IPS-18c (cell line): ENCODE measurements around the gene PCDH8.
A peak's percentile ranks its signal among the peaks of the same experiment; 100 is the strongest.

Source experiments
- H3K4me3 ChIP-seq: 2 replicates; pipeline ENCODE4 v1.7.0; 2013; ENCODE audit warnings: low read depth, mild to moderate bottlenecking, low read length, moderate library complexity; ENCODE audit not compliant: insufficient read depth
- H3K9me3 ChIP-seq: one replicate; pipeline ENCODE4 v1.6.1; 2013; ENCODE audit warnings: mild to moderate bottlenecking, low read length, moderate library complexity; ENCODE audit not compliant: control insufficient read depth, insufficient read depth

The PCDH8 gene, protein sequence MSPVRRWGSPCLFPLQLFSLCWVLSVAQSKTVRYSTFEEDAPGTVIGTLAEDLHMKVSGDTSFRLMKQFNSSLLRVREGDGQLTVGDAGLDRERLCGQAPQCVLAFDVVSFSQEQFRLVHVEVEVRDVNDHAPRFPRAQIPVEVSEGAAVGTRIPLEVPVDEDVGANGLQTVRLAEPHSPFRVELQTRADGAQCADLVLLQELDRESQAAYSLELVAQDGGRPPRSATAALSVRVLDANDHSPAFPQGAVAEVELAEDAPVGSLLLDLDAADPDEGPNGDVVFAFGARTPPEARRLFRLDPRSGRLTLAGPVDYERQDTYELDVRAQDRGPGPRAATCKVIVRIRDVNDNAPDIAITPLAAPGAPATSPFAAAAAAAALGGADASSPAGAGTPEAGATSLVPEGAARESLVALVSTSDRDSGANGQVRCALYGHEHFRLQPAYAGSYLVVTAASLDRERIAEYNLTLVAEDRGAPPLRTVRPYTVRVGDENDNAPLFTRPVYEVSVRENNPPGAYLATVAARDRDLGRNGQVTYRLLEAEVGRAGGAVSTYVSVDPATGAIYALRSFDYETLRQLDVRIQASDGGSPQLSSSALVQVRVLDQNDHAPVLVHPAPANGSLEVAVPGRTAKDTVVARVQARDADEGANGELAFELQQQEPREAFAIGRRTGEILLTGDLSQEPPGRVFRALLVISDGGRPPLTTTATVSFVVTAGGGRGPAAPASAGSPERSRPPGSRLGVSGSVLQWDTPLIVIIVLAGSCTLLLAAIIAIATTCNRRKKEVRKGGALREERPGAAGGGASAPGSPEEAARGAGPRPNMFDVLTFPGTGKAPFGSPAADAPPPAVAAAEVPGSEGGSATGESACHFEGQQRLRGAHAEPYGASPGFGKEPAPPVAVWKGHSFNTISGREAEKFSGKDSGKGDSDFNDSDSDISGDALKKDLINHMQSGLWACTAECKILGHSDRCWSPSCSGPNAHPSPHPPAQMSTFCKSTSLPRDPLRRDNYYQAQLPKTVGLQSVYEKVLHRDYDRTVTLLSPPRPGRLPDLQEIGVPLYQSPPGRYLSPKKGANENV

DNA sequence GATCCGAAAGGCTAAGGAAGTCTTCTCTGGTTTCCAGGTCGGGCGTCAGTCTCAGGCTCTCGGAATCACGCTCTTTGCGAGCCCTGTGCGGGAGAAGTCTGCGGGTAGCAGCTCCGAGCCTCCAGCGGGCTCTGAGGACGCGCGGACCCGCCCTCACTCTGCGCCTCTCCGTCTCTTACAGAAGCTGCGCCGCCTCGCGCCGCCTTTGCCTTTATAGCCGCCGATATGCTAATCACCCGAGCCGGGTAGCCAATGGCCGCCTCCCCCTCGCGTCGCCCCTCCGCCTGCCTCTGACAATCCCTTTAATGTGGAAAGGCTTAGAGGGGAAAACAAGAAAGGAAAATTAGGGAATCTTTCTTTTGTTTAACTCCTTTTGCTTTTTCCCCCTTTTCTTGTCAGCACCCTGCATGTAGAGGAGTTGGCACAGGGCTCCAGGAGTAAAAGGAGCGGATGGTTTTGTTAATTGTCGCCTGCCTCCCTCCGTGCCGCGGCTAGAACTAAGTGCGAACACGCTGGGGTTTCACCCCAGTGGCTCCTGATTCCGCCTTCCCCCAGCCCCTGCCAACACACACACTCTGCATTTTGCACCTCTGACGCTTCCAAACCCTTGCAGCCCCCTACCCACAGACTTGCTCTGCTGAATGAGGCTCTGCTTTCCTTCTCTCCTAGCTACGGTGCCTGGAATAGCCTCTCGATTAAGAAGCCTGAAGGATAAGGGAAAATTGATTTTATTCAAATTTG lies at the start of gene PCDH8:
Gene PCDH8 (minus strand): TSS at position 186 of the 741 bp plus-strand sequence. CDS start 204 bp downstream, outside the sequence.
- H3K9me3 ChIP-seq = peaks cover 5% of the 10 kb centered on the region
- peak within 1 kb of the TSS; percentile 77 for H3K4me3 ChIP-seq

DNA sequence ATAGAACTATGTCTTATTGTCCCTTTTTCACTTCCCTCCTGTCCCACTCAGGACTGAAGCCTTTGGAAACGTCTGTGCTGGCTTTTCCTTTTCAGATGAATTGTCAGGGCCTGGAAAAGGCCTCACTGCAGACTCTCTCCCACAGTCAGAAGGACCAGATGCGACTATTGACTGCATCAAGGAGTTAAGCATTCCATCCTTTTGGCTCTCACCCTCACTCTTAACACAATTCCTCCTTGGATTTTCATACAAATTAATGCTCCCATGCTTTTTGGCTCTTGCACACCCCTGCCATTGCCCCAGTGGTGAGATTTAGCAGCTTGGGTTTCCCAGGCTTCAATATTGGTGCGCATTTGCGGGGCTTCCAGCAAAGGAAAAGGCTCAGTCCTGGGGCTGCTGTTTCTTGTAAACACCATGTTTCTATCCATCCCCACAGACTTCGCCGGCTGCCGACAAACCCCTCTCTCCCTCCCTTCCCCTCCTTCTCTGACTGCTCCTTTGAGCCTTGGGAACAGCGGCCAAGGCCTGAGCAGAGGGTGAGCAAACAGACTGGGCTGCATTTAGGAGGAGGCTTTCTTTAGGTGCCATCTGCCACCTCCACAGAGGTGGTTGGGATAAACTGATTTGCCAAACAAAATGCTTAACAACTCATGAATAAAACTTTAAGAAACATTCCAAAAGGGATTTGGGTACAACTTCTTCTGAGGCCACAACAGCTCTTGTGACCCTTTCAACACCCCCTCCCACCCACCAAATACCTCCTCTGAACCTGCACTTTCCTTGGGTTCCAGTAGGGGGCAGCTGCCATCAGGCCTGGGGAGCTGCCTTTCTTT lies 48.6 kb upstream of the PCDH8 start:
- H3K4me3 ChIP-seq = no peak overlapping the region
- H3K9me3 ChIP-seq = no peaks in the 10 kb centered on the region

DNA sequence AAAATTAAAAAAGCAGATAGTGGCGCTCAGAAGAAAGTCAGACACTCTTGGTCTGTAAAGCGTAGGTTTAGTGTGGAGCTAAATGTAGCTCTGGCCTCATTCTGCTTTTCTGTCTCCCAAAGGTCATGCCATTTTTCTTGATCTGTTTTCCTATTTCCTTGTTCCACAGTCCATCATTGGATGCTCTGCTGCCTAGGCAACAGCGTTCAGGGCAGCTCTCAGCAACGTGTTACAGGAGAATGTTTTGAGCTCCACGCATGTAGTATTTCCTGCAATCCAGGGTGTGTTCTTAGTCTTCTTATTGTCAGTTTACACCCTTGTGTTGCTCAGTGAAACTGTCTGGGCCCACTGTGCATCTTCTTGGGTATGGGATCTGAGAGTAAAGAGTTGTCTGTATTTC lies 46.0 kb upstream of the PCDH8 start:
- Histone ChIP-seq H3K9me3 (no peaks in the 10 kb centered on the region), H3K4me3 (no peak overlapping the region)

DNA sequence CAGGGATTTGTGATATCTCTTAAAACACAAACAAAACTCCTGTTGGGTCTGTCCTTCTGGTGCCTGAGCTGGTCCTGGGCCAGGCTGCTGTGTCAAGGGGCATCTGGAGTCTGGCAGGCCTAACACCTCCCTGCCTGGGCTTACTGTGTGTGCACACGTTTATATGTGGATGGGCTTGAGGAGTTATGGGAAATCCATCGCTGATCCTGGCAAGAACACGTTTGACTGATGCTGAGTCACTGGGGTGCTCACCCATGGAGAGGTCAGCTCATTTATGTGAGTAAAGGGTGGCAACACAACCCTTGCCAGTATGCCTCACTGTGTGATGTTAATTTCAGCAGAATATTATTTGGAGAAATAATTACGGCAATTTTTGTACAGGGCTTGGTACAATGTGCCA lies 44.5 kb upstream of the PCDH8 start:
- Histone ChIP-seq H3K4me3 (no peak overlapping the region), H3K9me3 (no peaks in the 10 kb centered on the region)

DNA sequence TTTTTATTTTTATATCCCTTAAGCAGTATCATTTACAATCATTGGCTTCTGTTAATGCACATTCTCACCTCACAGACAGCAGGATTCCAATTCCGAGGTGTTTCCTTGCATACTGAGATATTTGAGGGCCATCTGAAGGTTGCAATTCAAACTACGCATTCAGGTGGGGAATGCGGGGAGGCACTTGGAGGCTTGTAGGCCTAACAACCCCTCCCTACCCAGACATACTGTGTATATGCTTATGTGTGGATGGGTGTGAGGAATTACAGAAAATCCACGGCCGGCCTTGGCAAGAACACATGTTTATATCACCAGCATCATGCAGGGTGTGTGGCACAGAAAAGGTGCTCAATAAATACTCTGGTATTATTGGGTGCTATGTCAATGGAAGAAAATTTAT lies 43.3 kb upstream of the PCDH8 start:
- no peak overlapping the region for H3K4me3 ChIP-seq
- H3K9me3 ChIP-seq = no peaks in the 10 kb centered on the region

DNA sequence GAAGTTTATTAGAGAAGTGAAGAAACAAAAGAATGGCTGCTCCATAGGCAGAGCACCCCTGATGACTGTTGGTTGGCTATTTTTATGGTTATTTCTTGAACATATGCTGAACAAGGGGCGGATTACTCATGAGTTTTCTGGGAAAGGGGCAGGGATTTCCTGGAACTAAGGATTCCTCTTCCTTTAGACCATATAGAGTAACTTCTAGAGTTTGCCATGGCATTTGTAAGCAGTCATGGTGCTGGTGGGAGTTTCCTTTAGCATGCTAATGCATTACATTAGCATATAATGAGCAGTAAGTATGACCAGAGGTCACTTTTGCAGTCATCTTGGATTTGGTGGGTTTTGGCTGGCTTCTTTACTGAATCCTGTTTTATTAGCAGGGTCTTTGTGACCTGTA lies 38.7 kb upstream of the PCDH8 start:
- Histone ChIP-seq H3K4me3 (no peak overlapping the region), H3K9me3 (no peaks in the 10 kb centered on the region)

DNA sequence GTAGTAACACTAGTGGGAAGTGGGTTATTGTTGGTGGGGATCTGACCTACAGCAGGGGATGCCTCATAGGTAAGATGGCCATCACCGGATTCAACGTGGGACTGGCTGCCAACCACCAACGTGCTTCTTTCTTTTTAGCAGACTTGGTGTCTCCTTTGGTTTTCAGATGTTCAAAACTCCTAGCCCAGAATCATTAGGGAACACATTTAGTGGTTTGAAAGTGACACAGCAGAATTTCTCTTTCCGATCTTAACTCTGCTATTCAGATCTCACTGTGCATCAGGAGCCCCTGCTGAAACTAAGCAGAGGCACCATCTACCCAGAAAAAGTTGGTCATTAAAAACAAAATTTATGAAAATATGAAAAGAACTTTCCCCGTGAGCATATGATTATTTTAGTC lies 36.7 kb upstream of the PCDH8 start:
- no peaks in the 10 kb centered on the region for H3K9me3 ChIP-seq
- no peak overlapping the region for H3K4me3 ChIP-seq

DNA sequence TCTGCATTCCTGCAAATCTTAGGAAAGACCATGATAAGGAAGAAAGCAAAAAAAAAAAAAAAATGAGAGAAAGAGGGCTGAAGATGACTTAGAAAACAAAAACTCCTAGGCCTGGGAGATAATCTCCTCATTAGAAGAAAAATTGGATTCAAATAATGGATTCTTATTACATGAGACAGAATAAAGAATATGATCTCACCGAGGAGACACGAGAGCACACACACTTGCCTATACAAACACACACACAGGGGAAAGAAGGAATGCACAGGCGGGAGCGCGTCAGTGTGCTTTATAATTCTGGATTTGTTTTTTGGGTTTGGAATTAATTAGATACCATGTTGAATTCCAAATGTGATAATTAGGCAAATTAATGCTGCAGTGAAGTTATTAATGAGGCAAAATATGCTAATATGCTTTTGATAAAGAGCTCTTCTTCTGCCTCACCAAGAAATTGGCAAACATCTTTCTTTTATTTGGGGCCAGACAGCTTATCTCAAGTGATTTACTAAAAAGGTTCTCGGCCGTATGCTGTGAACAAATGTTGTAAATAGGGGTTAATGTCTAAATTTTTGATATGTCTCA lies 36.1 kb upstream of the PCDH8 start:
- no peaks in the 10 kb centered on the region for H3K9me3 ChIP-seq
- H3K4me3 ChIP-seq = no peak overlapping the region

DNA sequence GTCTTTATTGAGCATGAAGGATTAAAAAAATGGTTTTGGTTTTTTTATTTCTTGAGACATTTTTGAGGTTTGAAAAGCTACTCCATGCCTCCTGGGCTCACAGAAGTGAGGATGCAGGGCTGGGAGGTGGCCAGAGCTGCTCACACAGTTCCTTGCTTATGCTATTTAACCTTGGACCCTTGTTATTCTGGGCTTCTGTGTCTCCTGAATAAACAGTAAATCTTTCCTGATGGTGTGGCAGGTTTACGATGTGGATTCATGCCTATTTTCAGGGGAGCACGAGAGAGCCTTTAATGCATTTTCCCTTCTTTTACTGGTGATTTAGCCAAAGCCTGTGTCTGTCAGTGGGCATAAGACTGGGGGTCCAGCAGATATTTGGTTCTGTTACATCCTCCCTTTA lies 34.3 kb upstream of the PCDH8 start:
- Histone ChIP-seq H3K9me3 (no peaks in the 10 kb centered on the region), H3K4me3 (no peak overlapping the region)

DNA sequence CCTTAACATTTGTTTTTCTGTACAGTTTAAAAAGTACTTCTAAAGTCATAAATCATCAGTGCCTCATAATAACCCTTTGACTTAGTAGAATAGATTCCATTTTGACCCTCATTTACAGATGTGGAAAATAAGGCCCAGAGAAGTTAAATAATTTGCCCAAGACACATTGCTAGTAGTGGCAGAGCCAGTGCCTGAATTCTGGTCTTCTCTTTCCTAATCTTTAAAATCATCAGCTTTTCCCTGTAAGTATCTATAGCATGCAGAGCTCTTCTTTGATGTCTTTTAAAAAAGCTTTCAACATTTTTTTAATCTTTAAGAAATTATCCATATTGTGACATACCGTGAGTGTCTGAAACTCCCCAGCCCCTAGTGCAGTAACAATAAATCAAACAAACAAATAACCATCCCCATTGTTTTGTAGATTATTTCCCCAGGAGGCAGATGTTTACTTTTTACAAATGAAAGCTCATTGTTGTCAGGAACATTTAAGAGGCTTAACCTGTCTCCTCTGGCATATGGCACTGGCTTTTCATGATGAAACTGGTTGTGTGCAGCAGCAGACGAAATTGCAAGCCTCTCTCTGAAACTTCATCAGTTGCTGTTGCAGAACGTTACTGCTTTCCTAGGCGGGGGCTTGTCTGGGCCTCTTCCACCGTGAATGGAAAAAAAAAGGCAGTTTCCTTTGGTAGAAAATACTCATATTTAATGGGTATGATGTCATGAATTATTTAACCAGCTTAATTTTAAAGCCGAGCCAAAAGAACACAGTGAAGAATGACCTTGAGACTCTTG lies 31.7 kb upstream of the PCDH8 start:
- Histone ChIP-seq H3K4me3 (peak overlapping the region; percentile 15; the same call in 1 of the 2 replicates), H3K9me3 (no peaks in the 10 kb centered on the region)

DNA sequence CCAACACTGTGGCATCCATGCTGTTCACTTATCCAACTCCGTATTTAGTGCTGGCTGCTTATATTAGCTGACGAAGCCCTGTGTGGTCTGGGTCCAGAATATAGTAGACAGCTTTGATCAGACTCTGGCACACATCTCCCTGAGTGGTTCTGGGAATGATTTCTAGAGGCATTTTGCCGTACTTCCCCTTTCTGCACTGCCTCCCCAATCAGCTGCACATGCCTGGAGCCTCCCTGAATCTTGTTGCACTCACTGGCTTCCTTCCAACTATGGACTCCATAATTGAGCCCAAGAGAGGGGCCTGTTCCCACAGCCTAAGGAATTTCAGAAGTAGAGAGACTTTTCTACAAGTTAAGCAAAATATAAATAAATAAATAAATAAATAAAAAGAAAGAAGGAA lies 30.4 kb upstream of the PCDH8 start:
- Histone ChIP-seq H3K4me3 (no peak overlapping the region), H3K9me3 (no peaks in the 10 kb centered on the region)

DNA sequence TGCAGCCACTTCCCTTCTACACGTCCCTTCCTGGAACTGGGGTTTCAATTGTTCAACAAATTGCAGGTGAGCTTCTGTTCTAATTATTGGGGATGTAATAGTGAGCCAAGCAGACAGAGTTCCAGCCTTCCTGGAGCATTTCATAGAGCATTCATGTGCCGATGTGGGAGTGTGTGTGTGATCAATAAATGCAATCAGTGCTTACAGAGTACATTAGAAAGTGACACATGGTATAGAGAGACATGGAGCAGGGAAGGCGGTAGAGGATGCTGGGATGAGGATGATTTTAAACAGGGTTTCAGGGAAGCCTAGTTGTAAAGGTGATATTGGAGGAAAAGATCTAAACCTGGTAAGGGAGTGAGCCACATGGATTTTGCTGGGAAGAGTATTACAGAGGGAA lies 21.7 kb upstream of the PCDH8 start:
- H3K4me3 ChIP-seq = no peak overlapping the region
- no peaks in the 10 kb centered on the region for H3K9me3 ChIP-seq

DNA sequence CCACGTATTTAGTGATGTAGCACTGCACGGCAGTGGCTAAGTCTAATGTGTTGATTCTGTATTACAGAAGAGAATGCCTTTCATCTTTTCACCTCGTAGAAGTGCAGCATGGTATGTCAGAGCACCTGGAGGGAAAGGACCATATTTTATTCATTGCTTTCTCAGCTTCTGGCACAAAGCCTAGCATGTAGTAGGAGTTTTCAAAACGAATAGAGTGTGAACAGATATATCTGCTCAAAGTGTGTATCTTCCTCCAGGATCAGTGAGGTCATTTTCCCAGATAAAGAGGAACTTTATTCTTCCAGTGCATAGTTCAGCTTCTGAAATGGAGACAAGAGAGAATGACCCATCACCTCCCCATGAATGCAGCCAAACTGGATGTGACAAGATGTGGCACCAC lies 21.2 kb upstream of the PCDH8 start:
- H3K9me3 ChIP-seq = no peaks in the 10 kb centered on the region
- no peak overlapping the region for H3K4me3 ChIP-seq

DNA sequence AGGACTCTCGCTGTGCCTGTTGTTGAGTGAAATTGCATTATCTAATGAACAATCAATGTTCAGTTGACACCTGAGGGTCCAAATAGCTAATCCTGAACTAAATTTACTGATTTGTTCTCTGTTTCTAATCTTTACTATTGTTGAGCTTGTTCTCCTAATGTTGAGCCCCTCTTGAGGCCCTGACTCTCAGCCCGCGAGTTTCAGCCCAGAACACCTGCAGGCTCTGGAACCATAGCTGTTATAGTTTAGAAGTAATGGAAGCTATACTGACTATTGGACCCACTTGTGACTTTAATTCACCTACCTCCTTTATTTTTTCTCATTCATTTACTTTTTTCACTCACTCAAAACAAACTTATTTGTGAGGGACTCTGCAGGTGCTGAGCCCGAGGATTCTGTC lies 20.6 kb upstream of the PCDH8 start:
- Histone ChIP-seq H3K9me3 (no peaks in the 10 kb centered on the region), H3K4me3 (no peak overlapping the region)

DNA sequence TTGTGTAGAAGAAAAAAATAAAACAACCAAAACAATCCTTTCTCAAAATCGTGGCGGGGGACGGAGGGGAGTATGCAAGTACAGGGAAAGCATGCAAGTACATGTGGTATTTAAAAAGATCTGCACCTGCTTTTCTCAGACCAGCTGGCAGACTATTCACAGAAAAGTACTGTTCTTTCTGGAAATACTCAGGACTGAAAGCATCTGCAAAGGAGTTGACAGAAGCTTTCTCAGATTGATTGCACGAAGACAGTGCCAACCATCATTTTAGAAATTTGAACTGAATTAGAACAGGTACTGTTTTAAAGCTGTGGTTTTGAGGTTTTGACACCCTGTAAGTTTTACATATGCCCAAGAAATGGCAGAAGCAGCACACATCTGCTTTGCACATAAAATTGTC lies 19.8 kb upstream of the PCDH8 start:
- no peak overlapping the region for H3K4me3 ChIP-seq

DNA sequence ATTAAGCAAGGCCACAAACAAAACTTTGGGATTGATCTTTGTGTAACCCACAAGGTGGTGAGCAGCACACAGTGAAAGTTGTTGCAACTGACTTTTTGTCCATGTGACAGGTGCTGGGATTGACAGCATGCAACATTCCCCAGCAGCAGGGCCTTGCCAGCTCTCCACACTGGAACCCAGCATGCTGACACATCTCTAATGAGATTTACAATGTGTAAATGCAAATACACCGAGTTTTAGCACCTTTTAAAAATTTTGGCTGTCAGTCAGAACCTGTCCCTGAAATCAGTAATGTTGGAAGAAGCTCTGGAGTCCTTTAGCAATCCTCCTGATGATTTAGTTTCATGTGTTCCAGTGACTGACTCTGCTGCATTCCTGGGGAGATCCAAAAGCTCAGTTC lies 16.5 kb upstream of the PCDH8 start:
- H3K4me3 ChIP-seq = no peak overlapping the region
- H3K9me3 ChIP-seq = no peaks in the 10 kb centered on the region

More for the DNA sequence above, 19.8 kb upstream of the PCDH8 start:
- H3K9me3 ChIP-seq = no peaks in the 10 kb centered on the region
